A549 (cell line): ENCODE results near the gene DBF4B. TPM values are rescaled to one million over a fixed set of nuclear protein-coding genes. Genes with fewer than 3 reads are reported as not detected.

Source experiments
- ATAC-seq, 2 experiments: fragments of 200-7000 bp in 1 of 2; fragments of >200 bp in 1 of 2; cut with Nextera tagmentation in 1 of 2; cut with Tn5 transposase in 1 of 2; 3 replicates each; pipeline versions ENCODE4 v1.8.0 to v1.9.1; 2018 to 2020; ENCODE audit warnings: mild to moderate bottlenecking in 1 of 2, moderate library complexity in 1 of 2
- CTCF ChIA-PET: fragments of 300-600 bp; sonication (Branson Sonifier 250); formaldehyde crosslinking; extraction: SDS; loops from one replicate; lab custom pipeline; 2021; ENCODE audit warnings: antibody characterized with exemption, inconsistent platforms; lab: Yijun Ruan, JAX
- POLR2A ChIA-PET: fragments of 350-600 bp; formaldehyde crosslinking; extraction: SDS; loops from one replicate; lab custom pipeline; 2021; ENCODE audit warnings: antibody characterized with exemption, inconsistent platforms; lab: Yijun Ruan, JAX
- DNase-seq, 2 experiments: peaks; one replicate each; pipeline versions ENCODE4 v3.0.0 to v3.0.0-alpha.2; 2011 to 2016; ENCODE audit warnings: low read depth in 1 of 2, low spot score in 1 of 2
- FAIRE-seq: peaks from 2 replicates; lab custom pipeline; 2011; peaks lifted over from hg19 to GRCh38; lab: Jason Lieb, UNC
- H3K27ac ChIP-seq, 2 experiments: fragments of >200 bp; sonication (Bioruptor Twin); formaldehyde crosslinking; 3 replicates each; pipeline ENCODE4 v1.5.1; 2016 to 2017
- H3K4me1 ChIP-seq: fragments of >200 bp; sonication (Bioruptor Twin); formaldehyde crosslinking; 3 replicates; pipeline ENCODE4 v1.6.1; 2016
- H3K4me2 ChIP-seq: fragments of >200 bp; sonication (Bioruptor Twin); formaldehyde crosslinking; 3 replicates; pipeline ENCODE4 v1.6.1; 2016
- H3K4me3 ChIP-seq: fragments of >200 bp; sonication (Bioruptor Twin); formaldehyde crosslinking; 3 replicates; pipeline ENCODE4 v1.5.1; 2016
- H3K9me3 ChIP-seq: fragments of >200 bp; sonication (Bioruptor Twin); formaldehyde crosslinking; 3 replicates; pipeline ENCODE4 v1.6.1; 2016
- ATOH8 ChIP-seq: fragments of 250-450 bp; sonication (Bioruptor Pico); IDR thresholded peaks from 2 replicates; pipeline ENCODE4 v1.5.0; 2020; ENCODE audit warnings: low read depth, mild to moderate bottlenecking, moderate library complexity
- E2F6 ChIP-seq: IDR thresholded peaks from 2 replicates; pipeline ENCODE4 v1.6.1; 2012; ENCODE audit warnings: low read depth, borderline replicate concordance
- EHMT2 ChIP-seq: fragments of 200-600 bp; sonication (generic); IDR thresholded peaks from 2 replicates; pipeline ENCODE4 v1.6.1; 2016; ENCODE audit warnings: antibody characterized with exemption, low read depth, mild to moderate bottlenecking, moderate library complexity
- ELK1 ChIP-seq: fragments of 150-350 bp; IDR thresholded peaks from 2 replicates; pipeline ENCODE4 v1.6.1; 2014; ENCODE audit warnings: low read depth, mild to moderate bottlenecking, low read length
- FOSB ChIP-seq: fragments of 250-450 bp; sonication (Bioruptor Pico); IDR thresholded peaks from 2 replicates; pipeline ENCODE4 v1.5.0; 2020; ENCODE audit warnings: mild to moderate bottlenecking, moderate library complexity
- FOSL2 ChIP-seq, 2 experiments: fragments of 450-650 bp in 1 of 2; fragments of >200 bp in 1 of 2; sonication (Bioruptor Twin) in 1 of 2; formaldehyde crosslinking; IDR thresholded peaks; 2 replicates each; pipeline versions ENCODE4 v1.5.0 to v1.6.1; 2016 to 2020; ENCODE audit warnings: mild to moderate bottlenecking in 1 of 2, moderate library complexity in 1 of 2
- FOXS1 ChIP-seq: fragments of 250-450 bp; sonication (Bioruptor Pico); IDR thresholded peaks from 2 replicates; pipeline ENCODE4 v1.5.0; 2020; ENCODE audit warnings: mild to moderate bottlenecking, moderate library complexity
- GATA3 ChIP-seq: IDR thresholded peaks from 2 replicates; pipeline ENCODE4 v1.6.1; 2012; ENCODE audit warnings: borderline replicate concordance
- HDAC2 ChIP-seq: fragments of 200-600 bp; sonication (generic); IDR thresholded peaks from 2 replicates; pipeline ENCODE4 v1.6.1; 2016
- HOXA7 ChIP-seq: fragments of 250-450 bp; sonication (Bioruptor Pico); IDR thresholded peaks from 2 replicates; pipeline ENCODE4 v1.5.0; 2020; ENCODE audit warnings: mild to moderate bottlenecking, moderate library complexity
- HOXB5 ChIP-seq: fragments of 250-450 bp; sonication (Bioruptor Pico); IDR thresholded peaks from 2 replicates; pipeline ENCODE4 v1.5.0; 2020; ENCODE audit warnings: mild to moderate bottlenecking, moderate library complexity
- JUNB ChIP-seq: fragments of >200 bp; sonication (Bioruptor Twin); formaldehyde crosslinking; IDR thresholded peaks from 2 replicates; pipeline ENCODE4 v1.6.1; 2016
- KDM1A ChIP-seq: fragments of 200-600 bp; sonication (generic); IDR thresholded peaks from 2 replicates; pipeline ENCODE4 v1.6.1; 2016; ENCODE audit warnings: low read depth, mild to moderate bottlenecking
- KDM5A ChIP-seq: fragments of 200-600 bp; sonication (generic); IDR thresholded peaks from 2 replicates; pipeline ENCODE4 v1.6.1; 2016; ENCODE audit warnings: antibody characterized with exemption, mild to moderate bottlenecking
- MAFK ChIP-seq: fragments of 450-650 bp; IDR thresholded peaks from 2 replicates; pipeline ENCODE4 v1.6.1; 2014; ENCODE audit not compliant: partially characterized antibody
- MYC ChIP-seq: IDR thresholded peaks from 2 replicates; pipeline ENCODE4 v1.6.1; 2012; ENCODE audit warnings: mild to moderate bottlenecking, inconsistent platforms, low read length, improper control_type of control experiment, borderline replicate concordance
- NPAS2 ChIP-seq: fragments of 250-450 bp; sonication (Bioruptor Pico); IDR thresholded peaks from 2 replicates; pipeline ENCODE4 v1.8.0; 2022; ENCODE audit warnings: mild to moderate bottlenecking, moderate library complexity, borderline replicate concordance
- POLR2AphosphoS2 ChIP-seq: conservative IDR thresholded peaks from 2 replicates; pipeline ENCODE4 v1.6.1; 2012; ENCODE audit warnings: low read length, improper control_type of control experiment, inconsistent platforms
- RAD21 ChIP-seq, 2 experiments: fragments of >200 bp in 1 of 2; sonication (Bioruptor Twin) in 1 of 2; formaldehyde crosslinking in 1 of 2; IDR thresholded peaks in 1 of 2; conservative IDR thresholded peaks in 1 of 2; 2 replicates in 1 of 2; 3 replicates in 1 of 2; pipeline ENCODE4 v1.6.1; 2012 to 2018; ENCODE audit warnings: inconsistent platforms in 1 of 2
- RNF2 ChIP-seq: fragments of 200-600 bp; sonication (generic); IDR thresholded peaks from 2 replicates; pipeline ENCODE4 v1.6.1; 2016; ENCODE audit warnings: low read depth, mild to moderate bottlenecking, antibody characterized with exemption, moderate library complexity, borderline replicate concordance
- SMC3 ChIP-seq: fragments of >200 bp; sonication (Bioruptor Twin); formaldehyde crosslinking; IDR thresholded peaks from 3 replicates; pipeline ENCODE4 v1.6.1; 2018; ENCODE audit warnings: inconsistent platforms
- SREBF2 ChIP-seq: fragments of 450-650 bp; IDR thresholded peaks from 2 replicates; pipeline ENCODE4 v1.6.1; 2014; ENCODE audit warnings: mild to moderate bottlenecking, moderate library complexity
- ZNF302 ChIP-seq: fragments of 250-450 bp; sonication (Bioruptor Pico); IDR thresholded peaks from 2 replicates; pipeline ENCODE4 v1.9.0; 2021; ENCODE audit warnings: inconsistent platforms, mild to moderate bottlenecking, moderate library complexity
- WGBS: methylation state at CpG from one replicate; pipeline ENCODE4 v1.1.6; 2017; ENCODE audit errors: missing lambda C conversion rate; 5-methylcytosine and 5-hydroxymethylcytosine counted together
- polyA plus RNA-seq, 4 experiments: library from polyadenylated mRNA; depleted of rRNA in 3 of 4; stranded (reverse); fragments of >200 nt; fragmentation: RNase III in 1 of 4; extraction: RNeasy Plus Mini Kit Qiagen cat#74134 plus additional on column Dnase treatment in 1 of 4; gene quantifications; 2 replicates in 3 of 4; 3 replicates in 1 of 4; pipeline ENCODE4 v1.2.3, GENCODE V29; 2011 to 2017

DBF4B gene
- polyA plus RNA-seq, 2 of the 4 experiments (the other 2 are of a cell fraction): 16.9 to 32.3 TPM

- ChIA-PET POLR2A (no interaction called here), CTCF (interaction anchor here (1.2 to 30.3 kb wide), 8 partner anchors 13 to 118 kb away, joined by 7 to 1787 read pairs (median 16); partner anchors contain the start of gene HIGD1B)
- FAIRE-seq (no peak), ATAC-seq (no peak), DNase-seq (no peak)
- WGBS: 76% methylated on average over 12 of the region's 13 CpGs
- no peaks in the 10 kb centered on the region for H3K9me3 ChIP-seq
- no peak overlapping the region for H3K27ac ChIP-seq
- peaks cover 10% of the 10 kb centered on the region; the same call in 1 of the 3 replicates for H3K4me1 ChIP-seq
- H3K4me3 ChIP-seq: no peak overlapping the region
- no peak overlapping the region for H3K4me2 ChIP-seq
- TF ChIP-seq FOSL2 (IDR thresholded peaks at IDR 0.05) (no peak), FOSL2 (CRISPR knock-in tag; IDR thresholded peaks at IDR 0.05) (no peak), ZNF302 (no peak), EHMT2 (no peak), NPAS2 (CRISPR knock-in tag) (no peak), POLR2AphosphoS2 (no peak), HOXB5 (no peak), SMC3 (no peak), ATOH8 (CRISPR knock-in tag) (no peak), MYC (no peak), ELK1 (no peak), JUNB (no peak), GATA3 (no peak), RNF2 (no peak), RAD21 (conservative IDR thresholded peaks at IDR 0.05 in 1 of 2, IDR thresholded peaks at IDR 0.05 in 1 of 2) (no peak), SREBF2 (no peak), MAFK (no peak)
These were observed 52.2 kb downstream of the DBF4B start for GRCh38 chr17:44760474-44761308.

- Histone ChIP-seq H3K27ac (no peak overlapping the region), H3K9me3 (no peaks in the 10 kb centered on the region), H3K4me3 (no peak overlapping the region), H3K4me2 (no peak overlapping the region), H3K4me1 (peaks cover 10% of the 10 kb centered on the region; the same call in 1 of the 3 replicates)
- ATAC-seq: 0 out of 6 replicates have a peak, but pooled peaks of 1 of the 2 experiments have one; percentile 1
- CTCF ChIA-PET: interaction anchor here (0.8 to 30.3 kb wide), 7 partner anchors 11 to 104 kb away, joined by 3 to 1787 read pairs (median 12); partner anchors contain the start of gene HIGD1B
- no peak for TF ChIP-seq FOXS1 (CRISPR knock-in tag)
- 0 out of 2 replicates have a peak, but pooled peaks have one; percentile 46 for TF ChIP-seq HDAC2
- TF ChIP-seq FOSL2 (IDR thresholded peaks at IDR 0.05): no peak
- TF ChIP-seq FOSL2 (CRISPR knock-in tag; IDR thresholded peaks at IDR 0.05): no peak
- TF ChIP-seq KDM5A: no peak
- TF ChIP-seq E2F6: no peak
- no peak for TF ChIP-seq HOXA7 (CRISPR knock-in tag)
- TF ChIP-seq ELK1: no peak
- no peak for TF ChIP-seq ATOH8 (CRISPR knock-in tag)
- TF ChIP-seq KDM1A: peak; percentile 83; the same call in 1 of the 2 replicates
- TF ChIP-seq FOSB: no peak
- peak in 1 of 2 experiments; percentile 49 for DNase-seq
- WGBS: 68% methylated on average over 17 of the region's 17 CpGs
- FAIRE-seq: no peak
- POLR2A ChIA-PET: no interaction called here
These were observed 53.7 kb downstream of the DBF4B start for GRCh38 chr17:44761932-44762810.
